ENCODE results near the gene PRDX5. TPM values are rescaled to one million over a fixed set of nuclear protein-coding genes. Genes with fewer than 3 reads are reported as not detected.

Gene PRDX5
- total and polyA plus RNA-seq, 2 donors (not counting 1 experiment from before 2014, with no cell fraction given), result 50.4 to 95.5 TPM

GRCh38 chr11:64360448-64360921, 42.6 kb downstream of the PRDX5 start:
- POLR2A ChIA-PET, result interaction anchor here (1.2 kb wide), 1 partner anchor 43 kb away, joined by 4 read pairs; the partner anchor contains the start of genes PRDX5 and TRMT112

GRCh38 chr11:64361659-64362058, 43.7 kb downstream of the PRDX5 start:
- no peak overlapping the region for H3K4me3 Mint-ChIP-seq
- no peaks in the 10 kb centered on the region for H3K9me3 ChIP-seq (ENCODE audit: control extremely low read depth in 1 of 3, control insufficient read depth in 2 of 3, insufficient read depth in 1 of 3, low read length in 2 of 3)
- 97% methylated on average over 16 of the region's 18 CpGs for WGBS (ENCODE audit: insufficient coverage)
- H3K4me1 ChIP-seq (ENCODE audit: control insufficient read depth in 2 of 2, insufficient read depth in 2 of 2, low read length in 2 of 2), result peaks cover 31 to 48% of the 10 kb centered on the region in 2 donors
- H3K9ac ChIP-seq (ENCODE audit: low read length), result no peak overlapping the region
- H2AFZ ChIP-seq (ENCODE audit: insufficient read depth, low read depth, low read length, poor library complexity, severe bottlenecking), result no peak overlapping the region
- peaks cover 37% of the 10 kb centered on the region for H3K4me1 Mint-ChIP-seq
- no peak overlapping the region for H3K4me2 ChIP-seq (replicated peaks; ENCODE audit: low read depth, low read length, poor library complexity, severe bottlenecking)
- peaks cover 8% of the 10 kb centered on the region for H3K79me2 ChIP-seq (ENCODE audit: control insufficient read depth, insufficient read depth, low read length)
- ChIA-PET CTCF (interaction anchor here (10.2 kb wide), 1 partner anchor 44 kb away, joined by 188 read pairs; the partner anchor contains the start of genes PRDX5 and TRMT112), POLR2A (no interaction called here)
- ATAC-seq (ENCODE audit: low read depth) (no peak), DNase-seq (no peak)
- intact Hi-C loops (cut with micrococcal nuclease), result no loop called here
- peaks cover 25% of the 10 kb centered on the region for H4K20me1 ChIP-seq (ENCODE audit: control insufficient read depth, insufficient read depth, low read length, poor library complexity, severe bottlenecking)
- peak overlapping the region; percentile 29 for H3K27ac Mint-ChIP-seq
- H3K36me3 ChIP-seq (replicated peaks in 1 of 2; ENCODE audit: control extremely low read depth in 1 of 2, control insufficient read depth in 1 of 2, extremely low read depth in 1 of 2, insufficient read depth in 2 of 2, low read length in 1 of 2), result peaks cover 0 to 24% of the 10 kb centered on the region in 2 experiments
- no peak overlapping the region for H3K27ac ChIP-seq (ENCODE audit: low read length in 2 of 2)
- TF ChIP-seq CTCF (IDR thresholded peaks at IDR 0.05) (no peak), EZH2 (IDR thresholded peaks at IDR 0.05; ENCODE audit: borderline replicate concordance, insufficient read depth, low read depth, low read length, poor library complexity, severe bottlenecking) (no peak)
- H3K4me3 ChIP-seq (ENCODE audit: control extremely low read depth in 1 of 5, extremely low read depth in 1 of 5, insufficient read depth in 1 of 5, low read depth in 2 of 5, low read length in 4 of 5), result no peak overlapping the region
- H3K9me3 Mint-ChIP-seq (ENCODE audit: insufficient read depth), result no peaks in the 10 kb centered on the region
- no peaks in the 10 kb centered on the region for H3K27me3 Mint-ChIP-seq
- H3K27me3 ChIP-seq (replicated peaks in 1 of 4; ENCODE audit: control extremely low read depth in 1 of 4, control insufficient read depth in 3 of 4, insufficient read depth in 4 of 4, low read length in 3 of 4), result no peaks in the 10 kb centered on the region

More at GRCh38 chr11:64360448-64360921, 42.6 kb downstream of the PRDX5 start:
- no peaks in the 10 kb centered on the region for H3K9me3 ChIP-seq (ENCODE audit: control extremely low read depth in 1 of 3, control insufficient read depth in 2 of 3, insufficient read depth in 1 of 3, low read length in 2 of 3)
- H3K27ac ChIP-seq (ENCODE audit: low read length in 2 of 2), result peak overlapping the region in 1 of 2 donors; percentile 9
- intact Hi-C loops (cut with micrococcal nuclease), result no loop called here
- H3K4me3 ChIP-seq (ENCODE audit: control extremely low read depth in 1 of 5, extremely low read depth in 1 of 5, insufficient read depth in 1 of 5, low read depth in 2 of 5, low read length in 4 of 5), result peak overlapping the region in 3 of 5 experiments; percentile 72 to 86 (median 75)
- H4K20me1 ChIP-seq (ENCODE audit: control insufficient read depth, insufficient read depth, low read length, poor library complexity, severe bottlenecking), result peaks cover 27% of the 10 kb centered on the region
- H3K4me3 Mint-ChIP-seq, result peak overlapping the region; percentile 94
- H3K27me3 ChIP-seq (replicated peaks in 1 of 4; ENCODE audit: control extremely low read depth in 1 of 4, control insufficient read depth in 3 of 4, insufficient read depth in 4 of 4, low read length in 3 of 4), result no peaks in the 10 kb centered on the region
- ATAC-seq (ENCODE audit: low read depth) (no peak), DNase-seq (peak; percentile 64)
- H3K36me3 ChIP-seq (replicated peaks in 1 of 2; ENCODE audit: control extremely low read depth in 1 of 2, control insufficient read depth in 1 of 2, extremely low read depth in 1 of 2, insufficient read depth in 2 of 2, low read length in 1 of 2), result peaks cover 0 to 16% of the 10 kb centered on the region in 2 experiments
- H3K27me3 Mint-ChIP-seq, result no peaks in the 10 kb centered on the region
- H3K27ac Mint-ChIP-seq, result peak overlapping the region; percentile 75
- H2AFZ ChIP-seq (ENCODE audit: insufficient read depth, low read depth, low read length, poor library complexity, severe bottlenecking), result peak overlapping the region; percentile 86
- peak overlapping the region; percentile 73 for H3K9ac ChIP-seq (ENCODE audit: low read length)
- no peak for TF ChIP-seq EZH2 (IDR thresholded peaks at IDR 0.05; ENCODE audit: borderline replicate concordance, insufficient read depth, low read depth, low read length, poor library complexity, severe bottlenecking)
- H3K4me1 Mint-ChIP-seq, result peaks cover 40% of the 10 kb centered on the region
- H3K79me2 ChIP-seq (ENCODE audit: control insufficient read depth, insufficient read depth, low read length), result peaks cover 10% of the 10 kb centered on the region
- CTCF ChIA-PET, result interaction anchor here (0.8 to 10.2 kb wide), 8 partner anchors 18 to 292 kb away, joined by 3 to 188 read pairs (median 5); partner anchors contain the start of genes PRDX5 and TRMT112
- 17% methylated on average over 12 of the region's 13 CpGs for WGBS (ENCODE audit: insufficient coverage)
- H3K4me2 ChIP-seq (replicated peaks; ENCODE audit: low read depth, low read length, poor library complexity, severe bottlenecking), result peak overlapping the region; percentile 93
- no peaks in the 10 kb centered on the region for H3K9me3 Mint-ChIP-seq (ENCODE audit: insufficient read depth)
- peaks cover 31 to 49% of the 10 kb centered on the region in 2 donors for H3K4me1 ChIP-seq (ENCODE audit: control insufficient read depth in 2 of 2, insufficient read depth in 2 of 2, low read length in 2 of 2)

Measured in B cell (primary cell).